HCT116 (cell line): ENCODE results near the gene NLGN4Y. TPM values are rescaled to one million over a fixed set of nuclear protein-coding genes. Genes with fewer than 3 reads are reported as not detected.

Experiments
- ATAC-seq: fragments of 200-7000 bp; cut with Tn5 transposase; 2 replicates; pipeline ENCODE4 v1.9.1; 2020; ENCODE audit warnings: mild to moderate bottlenecking, moderate library complexity
- BruUV-seq: library from RNA; stranded (reverse); fragments of 400-500 nt; replicated peaks from 2 replicates; lab custom pipeline; 2021; lab: Mats Ljungman, UMichigan
- CTCF ChIA-PET: fragments of 300-600 bp; sonication (Branson Sonifier 250); formaldehyde crosslinking; loops from one replicate; lab custom pipeline; 2021; ENCODE audit warnings: antibody characterized with exemption; lab: Charles Lee
- POLR2A ChIA-PET: fragments of 300-600, 350-600 bp; sonication (Branson Sonifier 250); formaldehyde crosslinking; loops from one replicate; lab custom pipeline; 2021; ENCODE audit warnings: antibody characterized with exemption; lab: Charles Lee
- RAD21 ChIA-PET, 2 experiments: fragments of 300-600 bp; sonication (Branson Sonifier 250); formaldehyde crosslinking; loops; one replicate each; lab custom pipeline; 2023; ENCODE audit warnings: low total read pairs in 2 of 2; ENCODE audit not compliant: uncharacterized antibody in 2 of 2, unreplicated experiment in 2 of 2, low non-redundant PET in 1 of 2; lab: Charles Lee
- DNase-seq: peaks from one replicate; pipeline ENCODE4 v3.0.0-alpha.2; 2010; ENCODE audit warnings: low read depth, low spot score
- H2AFZ ChIP-seq: fragments of 200-600 bp; shearing (Covaris generic), sonication (generic); 2 replicates; pipeline ENCODE4 v1.6.1; 2017; ENCODE audit warnings: low read depth, mixed run types, mixed read lengths, antibody characterized with exemption, low read length; ENCODE audit not compliant: poor library complexity, severe bottlenecking
- H3K27ac ChIP-seq: 2 replicates; pipeline ENCODE4 v1.5.1; 2012; ENCODE audit warnings: low read depth, low read length
- H3K27me3 ChIP-seq: fragments of 200-600 bp; sonication (generic); 2 replicates; pipeline ENCODE4 v1.6.1; 2016; ENCODE audit warnings: mixed run types, low read length, mixed read lengths; ENCODE audit not compliant: insufficient read depth
- H3K36me3 ChIP-seq, 2 experiments: fragments of 200-500 bp in 1 of 2; fragments of 200-600 bp in 1 of 2; sonication (Bioruptor generic) in 1 of 2; sonication (generic) in 1 of 2; 2 replicates each; pipeline versions ENCODE4 v1.5.1 to v1.6.1; 2014 to 2016; ENCODE audit warnings: low read length in 2 of 2, inconsistent platforms in 1 of 2, mixed read lengths in 1 of 2, mixed run types in 1 of 2; ENCODE audit not compliant: insufficient read depth in 2 of 2, control insufficient read depth in 1 of 2
- H3K4me1 ChIP-seq, 2 experiments: fragments of 200-600 bp in 1 of 2; sonication (generic) in 1 of 2; 2 replicates each; pipeline versions ENCODE4 v1.5.1 to v1.6.1; 2012 to 2017; ENCODE audit warnings: low read length in 2 of 2, inconsistent platforms in 1 of 2, mild to moderate bottlenecking in 1 of 2, mixed read lengths in 1 of 2, mixed run types in 1 of 2, moderate library complexity in 1 of 2; ENCODE audit not compliant: insufficient read depth in 2 of 2, control insufficient read depth in 1 of 2
- H3K4me2 ChIP-seq: fragments of 200-600 bp; sonication (generic); 2 replicates; pipeline ENCODE4 v1.6.1; 2017; ENCODE audit warnings: mixed run types, low read length, mixed read lengths
- H3K4me3 ChIP-seq, 2 experiments: fragments of 200-600 bp in 1 of 2; sonication (generic) in 1 of 2; replicated peaks in 1 of 2; 2 replicates each; pipeline ENCODE4 v1.5.1; 2011 to 2016; ENCODE audit warnings: low read length in 2 of 2, control low read depth in 1 of 2, low read depth in 1 of 2, mild to moderate bottlenecking in 1 of 2, mixed read lengths in 1 of 2, mixed run types in 1 of 2
- H3K79me2 ChIP-seq: fragments of 200-600 bp; sonication (generic); 2 replicates; pipeline ENCODE4 v1.6.1; 2017; ENCODE audit warnings: mild to moderate bottlenecking, mixed run types, low read length, moderate library complexity, mixed read lengths; ENCODE audit not compliant: insufficient read depth
- H3K9ac ChIP-seq: fragments of 200-600 bp; sonication (generic); 2 replicates; pipeline ENCODE4 v1.6.1; 2016; ENCODE audit warnings: low read length, mixed read lengths
- H3K9me2 ChIP-seq: fragments of 200-600 bp; sonication (generic), shearing (Covaris generic); 2 replicates; pipeline ENCODE4 v1.6.1; 2017; ENCODE audit warnings: mixed run types, mild to moderate bottlenecking, moderate library complexity; ENCODE audit not compliant: insufficient read depth
- H3K9me3 ChIP-seq, 2 experiments: fragments of 200-500 bp in 1 of 2; fragments of 200-600 bp in 1 of 2; sonication (Bioruptor generic) in 1 of 2; sonication (generic) in 1 of 2; 2 replicates each; pipeline ENCODE4 v1.6.1; 2014 to 2017; ENCODE audit warnings: low read length in 2 of 2, mixed read lengths in 2 of 2, inconsistent platforms in 1 of 2, low read depth in 1 of 2, mild to moderate bottlenecking in 1 of 2, mixed run types in 1 of 2, moderate library complexity in 1 of 2; ENCODE audit not compliant: control insufficient read depth in 1 of 2, insufficient read depth in 1 of 2
- H4K20me1 ChIP-seq: fragments of 200-600 bp; sonication (generic), shearing (Covaris generic); 2 replicates; pipeline ENCODE4 v1.6.1; 2017; ENCODE audit warnings: mixed run types, mild to moderate bottlenecking, moderate library complexity; ENCODE audit not compliant: insufficient read depth
- CBX3 ChIP-seq: IDR thresholded peaks from 2 replicates; pipeline ENCODE4 v1.6.1; 2012; ENCODE audit warnings: low read depth
- CTCF ChIP-seq, 3 experiments: fragments of 200-600 bp in 1 of 3; sonication (generic) in 1 of 3; IDR thresholded peaks in 2 of 3; conservative IDR thresholded peaks in 1 of 3; 2 replicates each; pipeline ENCODE4 v1.5.1; 2012 to 2017; ENCODE audit warnings: low read depth in 2 of 3, low read length in 2 of 3, antibody characterized with exemption in 1 of 3, borderline replicate concordance in 1 of 3, control low read depth in 1 of 3, mild to moderate bottlenecking in 1 of 3, mixed read lengths in 1 of 3, mixed run types in 1 of 3, moderate library complexity in 1 of 3; ENCODE audit not compliant: insufficient read depth in 1 of 3
- EZH2phosphoT487 ChIP-seq: fragments of 200-600 bp; IDR thresholded peaks from 2 replicates; pipeline ENCODE4 v1.6.1; 2018; ENCODE audit warnings: antibody characterized with exemption, borderline replicate concordance
- FOSL1 ChIP-seq: IDR thresholded peaks from 2 replicates; pipeline ENCODE4 v1.6.1; 2012; ENCODE audit warnings: low read depth
- MAX ChIP-seq: IDR thresholded peaks from 2 replicates; pipeline ENCODE4 v1.6.1; 2012
- SRF ChIP-seq: IDR thresholded peaks from 2 replicates; pipeline ENCODE4 v1.6.1; 2012; ENCODE audit warnings: low read depth
- ZBTB33 ChIP-seq: IDR thresholded peaks from 2 replicates; pipeline ENCODE4 v1.6.1; 2011; ENCODE audit warnings: mild to moderate bottlenecking, low read length, moderate library complexity; ENCODE audit not compliant: insufficient replicate concordance; ENCODE audit errors: extremely low read depth
- intact Hi-C: fragments of 100-400 bp; cut with micrococcal nuclease; formaldehyde crosslinking; loops from 2 replicates; pipeline ENCODE4 v1.10.0; 2022
- total RNA-seq: library from RNA; stranded (reverse); gene quantifications from one replicate; pipeline ENCODE4 v1.2.1, GENCODE V29; 2021; ENCODE audit not compliant: unreplicated experiment

NLGN4Y gene
- total RNA-seq, 1 experiment from 2014 or later = 0.22 TPM

GRCh38 chrY:14523491-14524271 is 648 bp upstream of the NLGN4Y start:
- no peaks in the 10 kb centered on the region for H3K9me2 ChIP-seq
- no peak overlapping the region for H3K4me2 ChIP-seq

GRCh38 chrY:14525315-14525714 is 986 bp downstream of the NLGN4Y start:
- H3K9ac ChIP-seq = no peak overlapping the region

More at GRCh38 chrY:14523491-14524271, 648 bp upstream of the NLGN4Y start:
- ATAC-seq = no peak
- DNase-seq = no peak
- no peaks in the 10 kb centered on the region for H3K27me3 ChIP-seq
- ChIA-PET RAD21 (no interaction called here), POLR2A (no interaction called here), CTCF (no interaction called here)
- no peak overlapping the region for H3K9ac ChIP-seq
- no peaks in the 10 kb centered on the region for H3K79me2 ChIP-seq
- no peak overlapping the region for H3K27ac ChIP-seq
- no peaks in the 10 kb centered on the region for H3K36me3 ChIP-seq
- H3K9me3 ChIP-seq = no peaks in the 10 kb centered on the region
- no peak overlapping the region for H2AFZ ChIP-seq
- no peaks in the 10 kb centered on the region for H3K4me1 ChIP-seq
- no peak overlapping the region for H3K4me3 ChIP-seq
- H4K20me1 ChIP-seq = no peaks in the 10 kb centered on the region
- no peak for TF ChIP-seq EZH2phosphoT487
- intact Hi-C loops = no loop called here
- no TSS peak for BruUV-seq

More at GRCh38 chrY:14525315-14525714, 986 bp downstream of the NLGN4Y start:
- Histone ChIP-seq H3K27ac (no peak overlapping the region), H4K20me1 (no peaks in the 10 kb centered on the region), H3K9me2 (no peaks in the 10 kb centered on the region), H3K36me3 (no peaks in the 10 kb centered on the region), H3K79me2 (no peaks in the 10 kb centered on the region), H3K27me3 (no peaks in the 10 kb centered on the region), H3K4me3 (no peak overlapping the region), H3K4me2 (no peak overlapping the region), H3K4me1 (no peaks in the 10 kb centered on the region), H3K9me3 (no peaks in the 10 kb centered on the region), H2AFZ (no peak overlapping the region)
- ChIA-PET CTCF (no interaction called here), RAD21 (no interaction called here), POLR2A (no interaction called here)
- no peak for TF ChIP-seq FOSL1
- TF ChIP-seq SRF = no peak
- no peak for TF ChIP-seq EZH2phosphoT487
- TF ChIP-seq ZBTB33 = no peak
- no peak for TF ChIP-seq MAX
- TF ChIP-seq CTCF (IDR thresholded peaks at IDR 0.05 in 2 of 3, conservative IDR thresholded peaks at IDR 0.05 in 1 of 3; ENCODE audit: borderline replicate concordance in 1 of 3, insufficient read depth in 1 of 3, low read depth in 2 of 3, low read length in 2 of 3) = no peak
- no peak for TF ChIP-seq CBX3
- no peak for ATAC-seq
- intact Hi-C loops = no loop called here
- BruUV-seq = no TSS peak
- DNase-seq = no peak
